Stomach (tissue), 4 donors: ENCODE measurements around the gene DHRS1.

Experiments
- CTCF ChIP-seq, 7 experiments: fragments of 450-650 bp in 4 of 7; fragments of 200-600 bp in 3 of 7; sonication (generic) in 3 of 7; IDR thresholded peaks; one replicate each; pipeline ENCODE4 v1.5.1; 2016 to 2019; ENCODE audit warnings: antibody characterized with exemption in 7 of 7, control low read depth in 2 of 7, mild to moderate bottlenecking in 1 of 7
- POLR2A ChIP-seq, 4 donors: fragments of 450-650 bp; IDR thresholded peaks; one replicate each; pipeline ENCODE4 v1.6.1; 2016; ENCODE audit warnings: antibody characterized with exemption in 4 of 4, control low read depth in 2 of 4, mild to moderate bottlenecking in 1 of 4, moderate library complexity in 1 of 4
- POLR2AphosphoS5 ChIP-seq, 3 donors: sonication (generic); formaldehyde crosslinking; IDR thresholded peaks; one replicate each; pipeline ENCODE4 v1.6.1; 2016; ENCODE audit warnings: antibody characterized with exemption in 3 of 3

DNA sequence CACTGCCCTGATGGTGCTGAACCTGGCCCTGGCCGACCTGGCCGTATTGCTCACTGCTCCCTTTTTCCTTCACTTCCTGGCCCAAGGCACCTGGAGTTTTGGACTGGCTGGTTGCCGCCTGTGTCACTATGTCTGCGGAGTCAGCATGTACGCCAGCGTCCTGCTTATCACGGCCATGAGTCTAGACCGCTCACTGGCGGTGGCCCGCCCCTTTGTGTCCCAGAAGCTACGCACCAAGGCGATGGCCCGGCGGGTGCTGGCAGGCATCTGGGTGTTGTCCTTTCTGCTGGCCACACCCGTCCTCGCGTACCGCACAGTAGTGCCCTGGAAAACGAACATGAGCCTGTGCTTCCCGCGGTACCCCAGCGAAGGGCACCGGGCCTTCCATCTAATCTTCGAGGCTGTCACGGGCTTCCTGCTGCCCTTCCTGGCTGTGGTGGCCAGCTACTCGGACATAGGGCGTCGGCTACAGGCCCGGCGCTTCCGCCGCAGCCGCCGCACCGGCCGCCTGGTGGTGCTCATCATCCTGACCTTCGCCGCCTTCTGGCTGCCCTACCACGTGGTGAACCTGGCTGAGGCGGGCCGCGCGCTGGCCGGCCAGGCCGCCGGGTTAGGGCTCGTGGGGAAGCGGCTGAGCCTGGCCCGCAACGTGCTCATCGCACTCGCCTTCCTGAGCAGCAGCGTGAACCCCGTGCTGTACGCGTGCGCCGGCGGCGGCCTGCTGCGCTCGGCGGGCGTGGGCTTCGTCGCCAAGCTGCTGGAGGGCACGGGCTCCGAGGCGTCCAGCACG, 16.4 kb upstream of the DHRS1 start:
- TF ChIP-seq POLR2A (IDR thresholded peaks at IDR 0.05) = no peak
- TF ChIP-seq CTCF (IDR thresholded peaks at IDR 0.05) = peak in 4 of 7 experiments; percentile 8 to 36 (median 22)
- peak in 2 of 3 donors; percentile 14 to 40 for TF ChIP-seq POLR2AphosphoS5 (IDR thresholded peaks at IDR 0.05)
